IPS DF 4.7 (cell line): ENCODE results near the gene TUBB4B.

Experiments used
- DNase-seq: peaks from one replicate; pipeline ENCODE4 v3.0.0-alpha.2; 2013; ENCODE audit warnings: low spot score; ENCODE audit errors: extremely low read depth

TUBB4B gene

DNA sequence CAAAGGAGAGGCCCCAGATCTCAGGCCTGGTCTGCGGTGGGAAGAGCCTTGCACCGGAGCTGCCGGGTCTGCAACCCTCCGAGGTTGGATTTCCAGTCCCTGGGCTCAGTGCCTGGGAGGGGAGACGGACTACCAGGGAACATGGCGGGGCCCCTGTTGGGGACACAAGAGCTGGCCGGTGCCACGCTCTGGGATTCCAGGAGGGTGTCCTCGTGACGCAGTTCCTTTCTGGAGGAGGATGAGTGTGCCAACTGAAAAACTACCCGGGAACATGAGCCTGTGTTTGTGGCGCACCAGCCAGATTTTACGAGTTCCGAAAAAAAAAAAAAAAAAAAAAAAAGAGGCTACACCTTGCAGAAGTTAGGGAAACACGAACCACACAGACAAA lies 52.0 kb downstream of the TUBB4B start:
- DNase-seq, result no peak
